Measurements from ENCODE around the gene CNTNAP2.

Gene CNTNAP2

DNA sequence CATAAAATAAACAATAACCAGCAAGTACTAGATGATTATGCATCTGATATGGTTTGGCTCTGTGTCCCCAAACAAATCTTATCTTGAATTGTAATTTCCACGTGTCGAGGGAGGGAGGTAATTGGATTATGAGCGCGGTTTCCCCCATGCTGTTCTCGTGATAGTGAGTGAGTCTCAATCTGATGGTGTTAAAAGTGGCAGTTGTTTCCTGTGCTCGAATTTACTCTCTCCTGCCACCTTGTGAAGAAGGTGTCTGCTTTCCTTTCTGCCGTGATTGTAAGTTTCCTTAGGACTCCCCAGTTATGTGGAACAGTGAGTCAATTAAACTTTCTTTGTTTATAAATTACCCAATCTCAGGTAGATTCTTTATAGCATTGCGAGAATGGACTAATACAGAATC, 15.1 kb downstream of the CNTNAP2 start:
- H3K4me3 ChIP-seq (ENCODE audit: low read depth, low read length), result no peak overlapping the region
- H3K4me1 ChIP-seq (ENCODE audit: control insufficient read depth, insufficient read depth, low read length), result no peaks in the 10 kb centered on the region
- ChIA-PET POLR2A (no interaction called here), CTCF (interaction anchor here (0.6 kb wide), 1 partner anchor 1022 kb away, joined by 4 read pairs; no protein-coding TSS in a partner anchor)
- H3K9me3 ChIP-seq (ENCODE audit: control insufficient read depth, insufficient read depth, low read depth, low read length), result no peaks in the 10 kb centered on the region
- no peak for TF ChIP-seq ZNF155 (tag by site-specific recombination; IDR thresholded peaks at IDR 0.05)
- TF ChIP-seq ZNF776 (tag by site-specific recombination; IDR thresholded peaks at IDR 0.05; ENCODE audit: borderline replicate concordance), result no peak
- TF ChIP-seq ZNF549 (tag by site-specific recombination; IDR thresholded peaks at IDR 0.05), result no peak
- TF ChIP-seq ZNF223 (tag by site-specific recombination; IDR thresholded peaks at IDR 0.05), result no peak
- no peak for TF ChIP-seq ZFP69B (tag by site-specific recombination; IDR thresholded peaks at IDR 0.05)
- TF ChIP-seq, protein P1, sequence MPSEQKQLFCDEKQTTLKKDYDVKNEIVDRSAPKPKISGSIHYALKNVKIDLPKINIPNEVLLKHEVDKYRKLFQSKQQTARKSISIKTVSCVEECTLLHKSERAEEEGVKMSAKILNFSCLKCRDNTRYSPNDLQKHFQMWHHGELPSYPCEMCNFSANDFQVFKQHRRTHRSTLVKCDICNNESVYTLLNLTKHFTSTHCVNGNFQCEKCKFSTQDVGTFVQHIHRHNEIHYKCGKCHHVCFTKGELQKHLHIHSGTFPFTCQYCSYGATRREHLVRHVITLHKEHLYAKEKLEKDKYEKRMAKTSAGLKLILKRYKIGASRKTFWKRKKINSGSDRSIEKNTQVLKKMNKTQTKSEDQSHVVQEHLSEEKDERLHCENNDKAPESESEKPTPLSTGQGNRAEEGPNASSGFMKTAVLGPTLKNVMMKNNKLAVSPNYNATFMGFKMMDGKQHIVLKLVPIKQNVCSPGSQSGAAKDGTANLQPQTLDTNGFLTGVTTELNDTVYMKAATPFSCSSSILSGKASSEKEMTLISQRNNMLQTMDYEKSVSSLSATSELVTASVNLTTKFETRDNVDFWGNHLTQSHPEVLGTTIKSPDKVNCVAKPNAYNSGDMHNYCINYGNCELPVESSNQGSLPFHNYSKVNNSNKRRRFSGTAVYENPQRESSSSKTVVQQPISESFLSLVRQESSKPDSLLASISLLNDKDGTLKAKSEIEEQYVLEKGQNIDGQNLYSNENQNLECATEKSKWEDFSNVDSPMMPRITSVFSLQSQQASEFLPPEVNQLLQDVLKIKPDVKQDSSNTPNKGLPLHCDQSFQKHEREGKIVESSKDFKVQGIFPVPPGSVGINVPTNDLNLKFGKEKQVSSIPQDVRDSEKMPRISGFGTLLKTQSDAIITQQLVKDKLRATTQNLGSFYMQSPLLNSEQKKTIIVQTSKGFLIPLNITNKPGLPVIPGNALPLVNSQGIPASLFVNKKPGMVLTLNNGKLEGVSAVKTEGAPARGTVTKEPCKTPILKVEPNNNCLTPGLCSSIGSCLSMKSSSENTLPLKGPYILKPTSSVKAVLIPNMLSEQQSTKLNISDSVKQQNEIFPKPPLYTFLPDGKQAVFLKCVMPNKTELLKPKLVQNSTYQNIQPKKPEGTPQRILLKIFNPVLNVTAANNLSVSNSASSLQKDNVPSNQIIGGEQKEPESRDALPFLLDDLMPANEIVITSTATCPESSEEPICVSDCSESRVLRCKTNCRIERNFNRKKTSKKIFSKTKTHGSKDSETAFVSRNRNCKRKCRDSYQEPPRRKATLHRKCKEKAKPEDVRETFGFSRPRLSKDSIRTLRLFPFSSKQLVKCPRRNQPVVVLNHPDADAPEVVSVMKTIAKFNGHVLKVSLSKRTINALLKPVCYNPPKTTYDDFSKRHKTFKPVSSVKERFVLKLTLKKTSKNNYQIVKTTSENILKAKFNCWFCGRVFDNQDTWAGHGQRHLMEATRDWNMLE (tag by site-specific recombination; conservative IDR thresholded peaks at IDR 0.05; ENCODE audit: low read depth), result no peak
- TF ChIP-seq ZNF558 (tag by site-specific recombination; IDR thresholded peaks at IDR 0.05), result no peak
- TF ChIP-seq ZNF677 (tag by site-specific recombination; IDR thresholded peaks at IDR 0.05), result no peak
- TF ChIP-seq SCRT1 (tag by site-specific recombination; IDR thresholded peaks at IDR 0.05; ENCODE audit: borderline replicate concordance), result no peak
- no peak for TF ChIP-seq ZNF623 (tag by site-specific recombination; IDR thresholded peaks at IDR 0.05)
- no peak for TF ChIP-seq ZSCAN5A (tag by site-specific recombination; IDR thresholded peaks at IDR 0.05)
- TF ChIP-seq YY1 (tag by site-specific recombination; IDR thresholded peaks at IDR 0.05), result no peak
- no peak for TF ChIP-seq ZFP41 (tag by site-specific recombination; IDR thresholded peaks at IDR 0.05; ENCODE audit: borderline replicate concordance)
- TF ChIP-seq HOXC10 (CRISPR knock-in tag; IDR thresholded peaks at IDR 0.05), result no peak
- no peak for TF ChIP-seq ZNF2 (tag by site-specific recombination; IDR thresholded peaks at IDR 0.05)
- no peak for TF ChIP-seq BCL11B (tag by site-specific recombination; IDR thresholded peaks at IDR 0.05; ENCODE audit: low read depth)
- TF ChIP-seq ZNF76 (tag by site-specific recombination; IDR thresholded peaks at IDR 0.05; ENCODE audit: borderline replicate concordance, low read depth), result no peak
- H3K36me3 ChIP-seq (ENCODE audit: control insufficient read depth in 2 of 2, insufficient read depth in 1 of 2, low read length in 2 of 2), result no peaks in the 10 kb centered on the region
- H3K27ac ChIP-seq (ENCODE audit: extremely low read depth, low read depth, low read length), result no peak overlapping the region

GRCh38 chr7:146136357-146136875, 19.8 kb downstream of the CNTNAP2 start:
- ChIA-PET CTCF (no interaction called here), POLR2A (no interaction called here)
- no peaks in the 10 kb centered on the region for H3K36me3 ChIP-seq (ENCODE audit: control insufficient read depth in 2 of 2, insufficient read depth in 1 of 2, low read length in 2 of 2)
- TF ChIP-seq ZNF560 (tag by site-specific recombination; IDR thresholded peaks at IDR 0.05; ENCODE audit: borderline replicate concordance) (no peak), KLF16 (tag by site-specific recombination; IDR thresholded peaks at IDR 0.05) (no peak), HOXA7 (CRISPR knock-in tag; IDR thresholded peaks at IDR 0.05; ENCODE audit: borderline replicate concordance) (no peak), REST (tag by site-specific recombination; IDR thresholded peaks at IDR 0.05) (no peak), TCF7L2 (IDR thresholded peaks at IDR 0.05; ENCODE audit: borderline replicate concordance, low read depth, low read length) (no peak), GLI2 (tag by site-specific recombination; IDR thresholded peaks at IDR 0.05; ENCODE audit: borderline replicate concordance, low read depth) (no peak), ZNF558 (tag by site-specific recombination; IDR thresholded peaks at IDR 0.05) (no peak), CTCF (tag by site-specific recombination; IDR thresholded peaks at IDR 0.05) (no peak), ZNF335 (tag by site-specific recombination; conservative IDR thresholded peaks at IDR 0.05) (no peak)

More at GRCh38 chr7:146136357-146136875, 19.8 kb downstream of the CNTNAP2 start:
- Histone ChIP-seq H3K4me3 (ENCODE audit: low read depth, low read length) (no peak overlapping the region), H3K4me1 (ENCODE audit: control insufficient read depth, insufficient read depth, low read length) (no peaks in the 10 kb centered on the region), H3K9me3 (ENCODE audit: control insufficient read depth, insufficient read depth, low read depth, low read length) (no peaks in the 10 kb centered on the region), H3K27ac (ENCODE audit: extremely low read depth, low read depth, low read length) (no peak overlapping the region)
